K562 (cell line): Measurements from ENCODE around the gene TLE6. TPM values are rescaled to one million over a fixed set of nuclear protein-coding genes. Genes with fewer than 3 reads are reported as not detected.

Experiments used
- ATAC-seq: fragments of 200-7000 bp; cut with Tn5 transposase; 3 replicates; pipeline ENCODE4 v1.9.1; 2020; ENCODE audit warnings: moderate library complexity
- BruUV-seq: library from RNA; stranded (reverse); fragments of 400-500 nt; replicated peaks from 2 replicates; lab custom pipeline; 2021; lab: Mats Ljungman, UMichigan
- CTCF ChIA-PET: fragments of 300-600 bp; formaldehyde crosslinking; extraction: SDS; loops from one replicate; lab custom pipeline; 2021; ENCODE audit warnings: low intra/inter-chr PET ratio; lab: Yijun Ruan, JAX
- POLR2A ChIA-PET: fragments of 300-600, 350-650 bp; sonication (Branson Sonifier 250); formaldehyde crosslinking; extraction: SDS; loops from one replicate; lab custom pipeline; 2021; ENCODE audit warnings: antibody characterized with exemption, inconsistent platforms; lab: Yijun Ruan, JAX
- DNase-seq, 4 experiments: peaks; one replicate each; pipeline versions ENCODE4 v3.0.0 to v3.0.0-alpha.2; 2011 to 2018; ENCODE audit warnings: low spot score in 3 of 4, mixed read lengths in 3 of 4; ENCODE audit errors: extremely low read depth in 1 of 4
- FAIRE-seq: peaks from 2 replicates; lab custom pipeline; 2011; peaks lifted over from hg19 to GRCh38; lab: Jason Lieb, UNC
- H2AFZ ChIP-seq: 2 replicates; pipeline ENCODE4 v1.6.0; 2011; ENCODE audit warnings: low read depth, low read length, control low read depth, inconsistent platforms
- H3K27ac ChIP-seq: fragments of 200-600 bp; 3 replicates; pipeline ENCODE4 v1.8.0; 2011; ENCODE audit warnings: low read depth, mild to moderate bottlenecking, control low read depth, inconsistent platforms, low read length, moderate library complexity, mixed read lengths; ENCODE audit errors: extremely low read depth
- H3K27me3 ChIP-seq, 2 experiments: fragments of 300-600 bp in 1 of 2; 2 replicates in 1 of 2; 3 replicates in 1 of 2; pipeline versions ENCODE4 v1.6.0 to v1.8.0; 2011; ENCODE audit warnings: inconsistent platforms in 2 of 2, low read length in 2 of 2, mild to moderate bottlenecking in 1 of 2, mixed read lengths in 1 of 2, moderate library complexity in 1 of 2; ENCODE audit not compliant: control insufficient read depth in 2 of 2, insufficient read depth in 2 of 2
- H3K36me3 ChIP-seq: fragments of 300-600 bp; 3 replicates; pipeline ENCODE4 v1.8.0; 2011; ENCODE audit warnings: mild to moderate bottlenecking, low read length, inconsistent platforms; ENCODE audit not compliant: control insufficient read depth, insufficient read depth
- H3K4me1 ChIP-seq, 2 experiments: fragments of 200-600 bp in 1 of 2; replicated peaks in 1 of 2; 2 replicates in 1 of 2; 3 replicates in 1 of 2; pipeline versions ENCODE4 v1.5.1 to v1.8.0; 2011; ENCODE audit warnings: inconsistent platforms in 2 of 2, low read length in 2 of 2, mild to moderate bottlenecking in 1 of 2, mixed read lengths in 1 of 2, moderate library complexity in 1 of 2; ENCODE audit not compliant: control insufficient read depth in 2 of 2, insufficient read depth in 2 of 2
- H3K4me2 ChIP-seq: 2 replicates; pipeline ENCODE4 v1.6.1; 2011; ENCODE audit warnings: low read length, control low read depth, inconsistent platforms, mixed read lengths; ENCODE audit not compliant: insufficient read depth
- H3K4me3 ChIP-seq: fragments of 200-600 bp; sonication (generic), shearing (Covaris generic); 2 replicates; pipeline ENCODE4 v1.5.1; 2016; ENCODE audit warnings: control low read depth, inconsistent platforms
- H3K79me2 ChIP-seq: fragments of 200-600 bp; 3 replicates; pipeline ENCODE4 v1.8.0; 2011; ENCODE audit warnings: low read length, inconsistent platforms; ENCODE audit not compliant: control insufficient read depth, insufficient read depth
- H3K9ac ChIP-seq, 2 experiments: 2 replicates each; pipeline versions ENCODE4 v1.6.0 to v1.6.1; 2011; ENCODE audit warnings: low read depth in 2 of 2, low read length in 2 of 2, control low read depth in 1 of 2, inconsistent platforms in 1 of 2, mild to moderate bottlenecking in 1 of 2, mixed read lengths in 1 of 2; ENCODE audit not compliant: insufficient read depth in 1 of 2
- H3K9me1 ChIP-seq: one replicate; pipeline ENCODE4 v1.6.0; 2011; ENCODE audit warnings: inconsistent platforms, mild to moderate bottlenecking, low read length, moderate library complexity; ENCODE audit not compliant: control insufficient read depth, insufficient read depth
- H3K9me3 ChIP-seq: replicated peaks from 2 replicates; pipeline ENCODE4 v1.5.1; 2011; ENCODE audit warnings: low read depth, low read length, inconsistent platforms; ENCODE audit not compliant: control insufficient read depth, insufficient read depth
- H4K20me1 ChIP-seq: replicated peaks from 2 replicates; pipeline ENCODE4 v1.6.1; 2011; ENCODE audit warnings: low read length, inconsistent platforms, mixed read lengths; ENCODE audit not compliant: control insufficient read depth, insufficient read depth
- BCOR ChIP-seq: fragments of 450-650 bp; IDR thresholded peaks from 2 replicates; pipeline ENCODE4 v1.6.1; 2016
- CHD1 ChIP-seq: fragments of 200-600 bp; sonication (generic); IDR thresholded peaks from one replicate; pipeline ENCODE4 v1.6.1; 2012; ENCODE audit warnings: mild to moderate bottlenecking, moderate library complexity, low read length, inconsistent platforms
- EGR1 ChIP-seq: fragments of 450-650 bp; conservative IDR thresholded peaks from 2 replicates; pipeline ENCODE4 v1.6.1; 2017; ENCODE audit warnings: mild to moderate bottlenecking
- MAFG ChIP-seq: fragments of 450-650 bp; conservative IDR thresholded peaks from 2 replicates; pipeline ENCODE4 v1.6.1; 2016; ENCODE audit warnings: missing genetic modification characterization, missing compliant biosample characterization
- MEF2D ChIP-seq: conservative IDR thresholded peaks from 2 replicates; pipeline ENCODE4 v1.6.1; 2016; ENCODE audit warnings: low read depth, missing genetic modification characterization, missing compliant biosample characterization
- SMARCA5 ChIP-seq: fragments of 450-650 bp; IDR thresholded peaks from 2 replicates; pipeline ENCODE4 v1.6.1; 2016
- SNRNP70 ChIP-seq: fragments of 200-400 bp; formaldehyde crosslinking; optimal IDR thresholded peaks from 2 replicates; pipeline ENCODE3; 2017; ENCODE audit warnings: low read depth, low read length
- SRF ChIP-seq, 2 experiments: fragments of 250-450, 450-650 bp in 1 of 2; sonication (Bioruptor Pico) in 1 of 2; sonication (generic) in 1 of 2; formaldehyde crosslinking; IDR thresholded peaks; 2 replicates each; pipeline versions ENCODE4 v1.5.0 to v1.5.1; 2020 to 2022; ENCODE audit warnings: mild to moderate bottlenecking in 1 of 2, missing genetic modification reagents in 1 of 2
- ZBTB8A ChIP-seq: fragments of 450-650 bp; IDR thresholded peaks from 2 replicates; pipeline ENCODE4 v1.6.1; 2018; ENCODE audit warnings: mild to moderate bottlenecking, moderate library complexity; ENCODE audit not compliant: partially characterized antibody
- ZFP36 ChIP-seq: fragments of 150-350 bp; IDR thresholded peaks from 2 replicates; pipeline ENCODE4 v1.6.1; 2018; ENCODE audit warnings: low read length, low read depth; ENCODE audit not compliant: partially characterized antibody
- ZNF316 ChIP-seq: fragments of 450-650 bp; IDR thresholded peaks from 2 replicates; pipeline ENCODE4 v1.6.1; 2016
- ZNF707 ChIP-seq: fragments of 250-450 bp; sonication (Bioruptor Pico); conservative IDR thresholded peaks from 2 replicates; pipeline ENCODE4 v1.8.0; 2022; ENCODE audit warnings: inconsistent platforms, mild to moderate bottlenecking, moderate library complexity
- ZNF766 ChIP-seq: fragments of 200-800 bp; sonication (Bioruptor generic); conservative IDR thresholded peaks from 2 replicates; pipeline ENCODE4 v1.6.1; 2016; ENCODE audit warnings: missing genetic modification characterization, missing compliant biosample characterization
- WGBS: fragments of 100-300 bp; shearing (Covaris generic); methylation state at CpG from one replicate; pipeline ENCODE4 v1.1.6; 2016; ENCODE audit warnings: low coverage, mixed read lengths; ENCODE audit not compliant: insufficient coverage; ENCODE audit errors: missing lambda C conversion rate; 5-methylcytosine and 5-hydroxymethylcytosine counted together
- in situ Hi-C: fragments of 300-500 bp; cut with MboI; formaldehyde crosslinking; loops from 4 replicates; pipeline ENCODE4 v1.15.0; 2018; ENCODE audit warnings: inconsistent platforms, mixed read lengths
- intact Hi-C: fragments of 100-400 bp; cut with micrococcal nuclease; formaldehyde crosslinking; loops from 2 replicates; pipeline ENCODE4 v1.14.2; 2022
- polyA plus RNA-seq, 8 experiments: library from polyadenylated mRNA; depleted of rRNA in 4 of 8; stranded (reverse) in 5 of 8; unstranded in 3 of 8; fragments of >200 nt; fragmentation: Nextera tagmentation in 2 of 8; fragmentation: Illumina TruSeq in 1 of 8; extraction: Ambion mirVana in 2 of 8; extraction: Trizol in 1 of 8; gene quantifications; 2 replicates each; pipeline versions ENCODE4 v1.2.1 to v1.2.3, GENCODE V29; 2011 to 2014; ENCODE audit warnings: inconsistent platforms in 1 of 8, missing spikeins in 1 of 8
- total RNA-seq, 7 experiments: library from RNA; depleted of rRNA in 6 of 7; stranded (reverse); fragments of >200 nt in 6 of 7; fragmentation: Illumina TruSeq in 2 of 7; extraction: Trizol in 2 of 7; gene quantifications; 2 replicates each; pipeline versions ENCODE4 v1.2.1 to v1.2.3, GENCODE V29; 2011 to 2021; ENCODE audit warnings: low replicate concordance in 1 of 7
- TF ChIP-seq, protein P1 (sequence below), 3 experiments: IDR thresholded peaks in 2 of 3; conservative IDR thresholded peaks in 1 of 3; 2 replicates each; pipeline ENCODE4 v1.5.1; 2011 to 2012; ENCODE audit warnings: low read length in 3 of 3, mild to moderate bottlenecking in 3 of 3, control low read depth in 2 of 3, improper control_type of control experiment in 1 of 3, inconsistent platforms in 1 of 3, low read depth in 1 of 3, mixed read lengths in 1 of 3, moderate library complexity in 1 of 3; ENCODE audit not compliant: insufficient read depth in 2 of 3
- TF ChIP-seq, protein P2 (sequence below): fragments of 200-800 bp; sonication (Bioruptor generic); IDR thresholded peaks from 2 replicates; pipeline ENCODE4 v1.6.1; 2017; ENCODE audit warnings: missing genetic modification characterization, missing compliant biosample characterization
- TF ChIP-seq, protein P3 (sequence below): sonication (generic); formaldehyde crosslinking; IDR thresholded peaks from 2 replicates; pipeline ENCODE4 v1.8.0; 2022; ENCODE audit warnings: mild to moderate bottlenecking, missing genetic modification reagents
- TF ChIP-seq, protein P4 (sequence below): fragments of 250-450 bp; sonication (Bioruptor Pico); IDR thresholded peaks from 2 replicates; pipeline ENCODE4 v1.4.0; 2020; ENCODE audit warnings: mild to moderate bottlenecking, moderate library complexity

Gene TLE6
- total and polyA plus RNA-seq, 9 of the 15 experiments (the other 6 are each of a cell fraction or from before 2014, with no cell fraction given), result 1.1 to 6.1 (median 2.5) TPM

DNA sequence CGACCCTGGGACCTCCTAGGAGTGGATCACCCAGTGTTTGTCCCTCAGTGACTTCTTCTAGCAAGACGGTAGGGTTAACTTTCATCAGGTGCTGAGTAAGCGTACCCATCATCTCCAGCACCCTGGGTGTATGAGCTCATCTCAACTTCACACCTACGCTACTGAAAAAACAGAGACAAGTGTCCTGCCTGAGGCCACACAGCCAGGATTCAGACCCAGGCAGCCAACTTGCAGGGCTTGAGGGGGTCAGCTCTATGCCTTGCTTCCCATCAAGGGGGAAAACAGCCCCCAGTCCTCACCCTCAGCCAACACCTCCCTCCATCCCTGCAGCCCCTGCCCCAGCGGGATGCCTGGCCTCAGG lies 47.1 kb downstream of the TLE6 start:
- H2AFZ ChIP-seq, result no peak overlapping the region

More for the DNA sequence above, 47.1 kb downstream of the TLE6 start:
- in situ Hi-C loops, result no loop called here
- POLR2A ChIA-PET, result interaction anchor here (0.6 to 1.2 kb wide), 3 partner anchors 11 to 77 kb away, joined by 3 to 4 read pairs (median 4); no protein-coding TSS in a partner anchor
- ATAC-seq (no peak), FAIRE-seq (no peak), DNase-seq (peak in 1 of 4 experiments; percentile 13)
- 43% methylated on average over 5 of the region's 5 CpGs for WGBS
- no peak for TF ChIP-seq SRF (CRISPR knock-in tag; IDR thresholded peaks at IDR 0.05)
- no peak for TF ChIP-seq ZNF707 (CRISPR knock-in tag)
- peak; percentile 44 for TF ChIP-seq ZNF316
- TF ChIP-seq CHD1, result no peak
- TF ChIP-seq, protein P1, sequence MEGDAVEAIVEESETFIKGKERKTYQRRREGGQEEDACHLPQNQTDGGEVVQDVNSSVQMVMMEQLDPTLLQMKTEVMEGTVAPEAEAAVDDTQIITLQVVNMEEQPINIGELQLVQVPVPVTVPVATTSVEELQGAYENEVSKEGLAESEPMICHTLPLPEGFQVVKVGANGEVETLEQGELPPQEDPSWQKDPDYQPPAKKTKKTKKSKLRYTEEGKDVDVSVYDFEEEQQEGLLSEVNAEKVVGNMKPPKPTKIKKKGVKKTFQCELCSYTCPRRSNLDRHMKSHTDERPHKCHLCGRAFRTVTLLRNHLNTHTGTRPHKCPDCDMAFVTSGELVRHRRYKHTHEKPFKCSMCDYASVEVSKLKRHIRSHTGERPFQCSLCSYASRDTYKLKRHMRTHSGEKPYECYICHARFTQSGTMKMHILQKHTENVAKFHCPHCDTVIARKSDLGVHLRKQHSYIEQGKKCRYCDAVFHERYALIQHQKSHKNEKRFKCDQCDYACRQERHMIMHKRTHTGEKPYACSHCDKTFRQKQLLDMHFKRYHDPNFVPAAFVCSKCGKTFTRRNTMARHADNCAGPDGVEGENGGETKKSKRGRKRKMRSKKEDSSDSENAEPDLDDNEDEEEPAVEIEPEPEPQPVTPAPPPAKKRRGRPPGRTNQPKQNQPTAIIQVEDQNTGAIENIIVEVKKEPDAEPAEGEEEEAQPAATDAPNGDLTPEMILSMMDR (IDR thresholded peaks at IDR 0.05 in 2 of 3, conservative IDR thresholded peaks at IDR 0.05 in 1 of 3; ENCODE audit: insufficient read depth in 2 of 3, low read depth in 1 of 3, low read length in 3 of 3), result no peak
- no peak for TF ChIP-seq ZBTB8A
- no peak for TF ChIP-seq ZNF766
- peak; percentile 52; the same call in 1 of the 2 replicates for TF ChIP-seq BCOR
- TF ChIP-seq MAFG (tag), result peak; percentile 18; the same call in 1 of the 2 replicates
- TF ChIP-seq SNRNP70, result no peak
- TF ChIP-seq, protein P2, sequence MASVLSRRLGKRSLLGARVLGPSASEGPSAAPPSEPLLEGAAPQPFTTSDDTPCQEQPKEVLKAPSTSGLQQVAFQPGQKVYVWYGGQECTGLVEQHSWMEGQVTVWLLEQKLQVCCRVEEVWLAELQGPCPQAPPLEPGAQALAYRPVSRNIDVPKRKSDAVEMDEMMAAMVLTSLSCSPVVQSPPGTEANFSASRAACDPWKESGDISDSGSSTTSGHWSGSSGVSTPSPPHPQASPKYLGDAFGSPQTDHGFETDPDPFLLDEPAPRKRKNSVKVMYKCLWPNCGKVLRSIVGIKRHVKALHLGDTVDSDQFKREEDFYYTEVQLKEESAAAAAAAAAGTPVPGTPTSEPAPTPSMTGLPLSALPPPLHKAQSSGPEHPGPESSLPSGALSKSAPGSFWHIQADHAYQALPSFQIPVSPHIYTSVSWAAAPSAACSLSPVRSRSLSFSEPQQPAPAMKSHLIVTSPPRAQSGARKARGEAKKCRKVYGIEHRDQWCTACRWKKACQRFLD, result no peak
- TF ChIP-seq ZFP36, result peak; percentile 62
- TF ChIP-seq, protein P3, sequence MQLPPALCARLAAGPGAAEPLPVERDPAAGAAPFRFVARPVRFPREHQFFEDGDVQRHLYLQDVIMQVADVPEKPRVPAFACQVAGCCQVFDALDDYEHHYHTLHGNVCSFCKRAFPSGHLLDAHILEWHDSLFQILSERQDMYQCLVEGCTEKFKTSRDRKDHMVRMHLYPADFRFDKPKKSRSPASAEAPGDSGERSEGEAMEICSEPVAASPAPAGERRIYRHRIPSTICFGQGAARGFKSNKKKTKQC (CRISPR knock-in tag), result no peak
- TF ChIP-seq EGR1, result 0 out of 2 replicates have a peak, but pooled peaks have one; percentile 11
- TF ChIP-seq, protein P4, sequence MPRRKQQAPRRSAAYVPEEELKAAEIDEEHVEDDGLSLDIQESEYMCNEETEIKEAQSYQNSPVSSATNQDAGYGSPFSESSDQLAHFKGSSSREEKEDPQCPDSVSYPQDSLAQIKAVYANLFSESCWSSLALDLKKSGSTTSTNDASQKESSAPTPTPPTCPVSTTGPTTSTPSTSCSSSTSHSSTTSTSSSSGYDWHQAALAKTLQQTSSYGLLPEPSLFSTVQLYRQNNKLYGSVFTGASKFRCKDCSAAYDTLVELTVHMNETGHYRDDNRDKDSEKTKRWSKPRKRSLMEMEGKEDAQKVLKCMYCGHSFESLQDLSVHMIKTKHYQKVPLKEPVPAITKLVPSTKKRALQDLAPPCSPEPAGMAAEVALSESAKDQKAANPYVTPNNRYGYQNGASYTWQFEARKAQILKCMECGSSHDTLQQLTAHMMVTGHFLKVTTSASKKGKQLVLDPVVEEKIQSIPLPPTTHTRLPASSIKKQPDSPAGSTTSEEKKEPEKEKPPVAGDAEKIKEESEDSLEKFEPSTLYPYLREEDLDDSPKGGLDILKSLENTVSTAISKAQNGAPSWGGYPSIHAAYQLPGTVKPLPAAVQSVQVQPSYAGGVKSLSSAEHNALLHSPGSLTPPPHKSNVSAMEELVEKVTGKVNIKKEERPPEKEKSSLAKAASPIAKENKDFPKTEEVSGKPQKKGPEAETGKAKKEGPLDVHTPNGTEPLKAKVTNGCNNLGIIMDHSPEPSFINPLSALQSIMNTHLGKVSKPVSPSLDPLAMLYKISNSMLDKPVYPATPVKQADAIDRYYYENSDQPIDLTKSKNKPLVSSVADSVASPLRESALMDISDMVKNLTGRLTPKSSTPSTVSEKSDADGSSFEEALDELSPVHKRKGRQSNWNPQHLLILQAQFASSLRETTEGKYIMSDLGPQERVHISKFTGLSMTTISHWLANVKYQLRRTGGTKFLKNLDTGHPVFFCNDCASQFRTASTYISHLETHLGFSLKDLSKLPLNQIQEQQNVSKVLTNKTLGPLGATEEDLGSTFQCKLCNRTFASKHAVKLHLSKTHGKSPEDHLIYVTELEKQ (CRISPR knock-in tag), result no peak
- TF ChIP-seq SMARCA5, result peak; percentile 47; the same call in 1 of the 2 replicates
- TF ChIP-seq MEF2D (tag), result no peak
- Histone ChIP-seq H3K4me3 (no peak overlapping the region), H4K20me1 (no peaks in the 10 kb centered on the region), H3K4me2 (no peak overlapping the region), H3K9ac (peak overlapping the region in 1 of 2 experiments; percentile 72; a peak in 1 of 4 replicates), H3K36me3 (no peaks in the 10 kb centered on the region), H3K27me3 (no peaks in the 10 kb centered on the region), H3K79me2 (no peaks in the 10 kb centered on the region), H3K9me1 (no peaks in the 10 kb centered on the region), H3K9me3 (no peaks in the 10 kb centered on the region), H3K27ac (no peak overlapping the region), H3K4me1 (peaks cover 20 to 39% of the 10 kb centered on the region in 2 experiments)
- BruUV-seq, result no TSS peak
- CTCF ChIA-PET, result no interaction called here
- intact Hi-C loops, result no loop called here
